ENCODE data around the gene HSDL1. TPM values are rescaled to one million over a fixed set of nuclear protein-coding genes. Genes with fewer than 3 reads are reported as not detected.
A peak's percentile ranks its signal among the peaks of the same experiment; 100 is the strongest.

Gene HSDL1
- total RNA-seq (18.6 TPM), polyA plus RNA-seq (ENCODE audit: insufficient read depth in 1 of 8, insufficient read length in 8 of 8, low replicate concordance in 1 of 8) (10 to 100 TPM; 14.8 to 20.3 (median 16.9) TPM)
- long read RNA-seq, donor 1, partial matches to known transcripts = 0 of 6 reads
- long read RNA-seq, donor 1, other reads (novel, unspliced or antisense) = 0 of 6 reads
- long read RNA-seq, donor 2 = 0 reads
- long read RNA-seq, donor 3, transcript HSDL1-201 (6 exons, 3,519 nt) = major isoform, 9 of 13 reads
- long read RNA-seq, donor 3, partial matches to known transcripts = 0 of 13 reads
- long read RNA-seq, donor 3, other reads (novel, unspliced or antisense) = 0 of 13 reads
- long read RNA-seq, donor 4, transcript HSDL1-208 (1 exons, 3,059 nt) = major isoform, 5 of 7 reads
- long read RNA-seq, donor 4, partial matches to known transcripts = 0 of 7 reads
- long read RNA-seq, donor 4, other reads (novel, unspliced or antisense) = 0 of 7 reads
- long read RNA-seq, donor 5, transcript HSDL1-201 (6 exons, 3,519 nt) = minor isoform, 6 of 13 reads
- long read RNA-seq, donor 5, transcript HSDL1-208 (1 exons, 3,059 nt) = major isoform, 7 of 13 reads
- long read RNA-seq, donor 5, partial matches to known transcripts = 0 of 13 reads
- long read RNA-seq, donor 5, other reads (novel, unspliced or antisense) = 0 of 13 reads
- long read RNA-seq, donor 6, transcript HSDL1-208 (1 exons, 3,059 nt) = major isoform, 11 of 16 reads
- long read RNA-seq, donor 6, partial matches to known transcripts = 0 of 16 reads
- long read RNA-seq, donor 6, other reads (novel, unspliced or antisense) = 0 of 16 reads
- long read RNA-seq, donor 7, transcript HSDL1-208 (1 exons, 3,059 nt) = major isoform, 8 of 10 reads
- long read RNA-seq, donor 7, partial matches to known transcripts = 0 of 10 reads
- long read RNA-seq, donor 7, other reads (novel, unspliced or antisense) = 0 of 10 reads
- long read RNA-seq, donor 8, transcript HSDL1-208 (1 exons, 3,059 nt) = major isoform, 7 of 12 reads
- long read RNA-seq, donor 8, partial matches to known transcripts = 0 of 12 reads
- long read RNA-seq, donor 8, other reads (novel, unspliced or antisense) = 0 of 12 reads
- long read RNA-seq, donor 9, transcript HSDL1-208 (1 exons, 3,059 nt) = major isoform, 5 of 9 reads
- long read RNA-seq, donor 9, partial matches to known transcripts = 0 of 9 reads
- long read RNA-seq, donor 9, other reads (novel, unspliced or antisense) = 0 of 9 reads
- long read RNA-seq, donor 10, transcript HSDL1-208 (1 exons, 3,059 nt) = major isoform, 9 of 13 reads
- long read RNA-seq, donor 10, partial matches to known transcripts = 0 of 13 reads
- long read RNA-seq, donor 10, other reads (novel, unspliced or antisense) = 0 of 13 reads
- long read RNA-seq, donor 11, transcript HSDL1-208 (1 exons, 3,059 nt) = major isoform, 8 of 9 reads
- long read RNA-seq, donor 11, partial matches to known transcripts = 0 of 9 reads
- long read RNA-seq, donor 11, other reads (novel, unspliced or antisense) = 0 of 9 reads

DNA sequence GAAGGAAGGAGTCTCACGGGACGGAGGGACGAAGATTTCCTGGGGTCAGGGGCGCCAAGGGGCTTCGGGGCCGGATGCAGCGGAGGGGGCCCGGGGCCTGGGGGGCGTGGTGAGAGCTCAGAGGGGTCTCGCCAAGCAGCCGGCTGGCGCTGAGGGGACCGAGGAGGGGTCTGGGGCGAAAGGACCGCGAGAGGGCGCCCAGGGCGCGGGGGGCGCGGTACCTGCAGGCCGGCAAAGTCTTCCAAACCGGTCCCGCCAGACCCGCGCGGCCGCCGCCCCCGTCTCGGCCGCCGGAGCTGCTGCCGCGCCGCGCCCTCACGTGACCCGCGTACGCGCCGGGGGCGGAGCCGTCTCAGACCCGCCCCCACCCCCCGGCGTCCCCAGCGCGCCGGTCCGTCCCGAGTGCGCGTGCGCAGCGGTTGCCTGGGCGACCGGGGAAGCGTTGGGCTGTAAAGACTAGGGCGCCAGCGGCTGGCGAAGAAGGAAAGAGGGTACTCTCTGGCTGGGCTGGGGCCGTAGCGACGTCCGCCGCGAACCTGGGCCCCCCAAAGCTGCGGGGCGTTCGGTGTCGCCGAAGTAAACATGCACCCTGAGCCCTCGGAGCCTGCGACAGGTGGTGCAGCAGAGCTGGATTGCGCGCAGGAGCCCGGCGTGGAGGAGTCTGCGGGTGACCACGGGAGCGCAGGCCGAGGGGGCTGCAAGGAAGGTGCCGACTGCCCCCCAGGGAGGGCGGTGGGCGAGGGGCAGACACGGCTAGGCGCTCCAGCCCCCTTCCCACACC is at the start of gene HSDL1, which contains the start of gene DNAAF1:
Gene HSDL1 (minus strand): TSS at position 319 of the 781 bp plus-strand sequence. CDS start 13,856 bp downstream, outside the sequence.
Gene DNAAF1 (plus strand): TSS at position 450 of the 781 bp plus-strand sequence. CDS start 133 bp downstream, at position 583.
- Histone ChIP-seq H3K27me3 (ENCODE audit: control insufficient read depth, insufficient read depth, low read length) (peaks cover 8% of the 10 kb centered on the region), H3K36me3 (ENCODE audit: control insufficient read depth, insufficient read depth, low read length) (no peaks in the 10 kb centered on the region), H3K9me3 (replicated peaks; ENCODE audit: control insufficient read depth, low read depth, low read length) (no peaks in the 10 kb centered on the region), H3K4me3 (ENCODE audit: low read length) (peak within 1 kb of the TSS; percentile 76), H3K27ac (ENCODE audit: low read length) (peak within 1 kb of the TSS; percentile 7), H3K4me1 (ENCODE audit: control insufficient read depth, insufficient read depth, low read length) (peaks cover 8% of the 10 kb centered on the region)
- WGBS (ENCODE audit: insufficient coverage) = 0% methylated on average over 81 of the region's 89 CpGs
- DNase-seq = peak; percentile 94

DNA sequence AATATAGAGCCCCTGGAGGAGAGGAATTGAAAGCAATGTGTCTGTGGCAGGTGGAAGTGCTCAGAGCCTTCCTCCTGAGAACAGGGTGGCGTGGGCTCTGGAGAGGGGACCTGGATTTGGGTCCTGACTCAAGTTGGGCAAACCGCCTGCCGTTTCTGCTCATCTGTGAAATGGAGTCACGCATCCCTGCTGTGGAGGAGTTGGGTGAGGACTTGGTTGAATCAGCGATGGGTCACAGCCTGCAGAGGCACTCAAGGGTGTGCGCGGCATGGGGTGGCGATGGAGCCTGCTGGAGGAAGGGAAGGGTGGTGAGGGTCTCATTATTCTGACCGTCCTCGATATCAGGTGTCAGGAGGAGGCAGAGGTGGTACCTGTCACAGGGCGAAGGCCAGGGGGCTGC is 49.0 kb upstream of the HSDL1 start:
- H3K27me3 ChIP-seq (ENCODE audit: control insufficient read depth, insufficient read depth, low read length) = peaks cover 5% of the 10 kb centered on the region
- no peak for DNase-seq
- no peaks in the 10 kb centered on the region for H3K9me3 ChIP-seq (replicated peaks; ENCODE audit: control insufficient read depth, low read depth, low read length)
- no peak overlapping the region for H3K27ac ChIP-seq (ENCODE audit: low read length)
- WGBS (ENCODE audit: insufficient coverage) = 91% methylated on average over 9 of the region's 11 CpGs
- H3K4me1 ChIP-seq (ENCODE audit: control insufficient read depth, insufficient read depth, low read length) = peaks cover 4% of the 10 kb centered on the region
- H3K36me3 ChIP-seq (ENCODE audit: control insufficient read depth, insufficient read depth, low read length) = no peaks in the 10 kb centered on the region
- no peak overlapping the region for H3K4me3 ChIP-seq (ENCODE audit: low read length)

DNA sequence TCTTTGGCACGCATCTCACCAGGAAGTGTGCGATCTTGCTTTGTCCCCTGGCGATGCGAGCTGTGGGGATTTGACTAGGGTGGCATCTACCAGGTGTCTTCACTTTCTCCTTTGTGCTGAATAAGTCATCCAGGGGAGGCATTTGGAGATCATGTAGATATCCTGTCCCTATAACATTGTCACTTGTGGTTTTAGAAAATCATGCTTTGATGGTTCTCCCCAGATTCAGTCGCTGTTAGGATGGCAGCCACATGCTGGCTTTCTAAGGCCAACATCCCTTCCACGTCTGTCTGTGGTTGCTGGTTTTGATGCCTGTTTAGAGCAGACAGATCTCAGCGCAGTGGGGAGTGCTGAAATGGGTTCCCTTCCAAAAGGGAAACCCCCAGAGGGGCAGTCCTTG is 48.5 kb upstream of the HSDL1 start:
- Histone ChIP-seq H3K4me3 (ENCODE audit: low read length) (no peak overlapping the region), H3K9me3 (replicated peaks; ENCODE audit: control insufficient read depth, low read depth, low read length) (no peaks in the 10 kb centered on the region), H3K27me3 (ENCODE audit: control insufficient read depth, insufficient read depth, low read length) (peaks cover 5% of the 10 kb centered on the region), H3K27ac (ENCODE audit: low read length) (no peak overlapping the region), H3K36me3 (ENCODE audit: control insufficient read depth, insufficient read depth, low read length) (no peaks in the 10 kb centered on the region), H3K4me1 (ENCODE audit: control insufficient read depth, insufficient read depth, low read length) (peaks cover 4% of the 10 kb centered on the region)
- WGBS (ENCODE audit: insufficient coverage) = no CpG with 5 or more reads among the region's 7 CpGs
- DNase-seq = no peak

DNA sequence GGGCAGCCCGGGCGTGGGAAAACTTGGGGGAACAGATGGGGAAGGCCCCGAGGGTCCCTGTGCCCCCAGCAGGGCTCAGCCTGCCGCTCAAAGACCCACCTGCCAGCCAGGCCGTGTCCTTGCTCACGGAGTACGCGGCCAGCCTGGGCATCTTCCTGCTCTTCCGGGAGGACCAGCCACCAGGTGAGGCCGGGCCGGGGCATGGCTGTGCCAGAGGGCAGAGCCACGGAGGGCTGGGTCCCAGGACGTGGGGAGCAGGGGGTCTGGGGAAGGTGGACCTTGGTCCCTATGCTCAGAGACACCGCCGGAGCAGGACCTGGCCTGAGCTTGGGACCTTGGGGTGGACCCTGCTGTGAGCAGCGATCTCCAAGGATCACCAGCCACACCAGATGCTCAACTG is 46.5 kb upstream of the HSDL1 start:
- no peaks in the 10 kb centered on the region for H3K36me3 ChIP-seq (ENCODE audit: control insufficient read depth, insufficient read depth, low read length)
- no peak for DNase-seq
- peaks cover 5% of the 10 kb centered on the region for H3K27me3 ChIP-seq (ENCODE audit: control insufficient read depth, insufficient read depth, low read length)
- peaks cover 6% of the 10 kb centered on the region for H3K4me1 ChIP-seq (ENCODE audit: control insufficient read depth, insufficient read depth, low read length)
- WGBS (ENCODE audit: insufficient coverage) = 91% methylated on average over 14 of the region's 16 CpGs
- no peak overlapping the region for H3K27ac ChIP-seq (ENCODE audit: low read length)
- no peak overlapping the region for H3K4me3 ChIP-seq (ENCODE audit: low read length)
- H3K9me3 ChIP-seq (replicated peaks; ENCODE audit: control insufficient read depth, low read depth, low read length) = no peaks in the 10 kb centered on the region

DNA sequence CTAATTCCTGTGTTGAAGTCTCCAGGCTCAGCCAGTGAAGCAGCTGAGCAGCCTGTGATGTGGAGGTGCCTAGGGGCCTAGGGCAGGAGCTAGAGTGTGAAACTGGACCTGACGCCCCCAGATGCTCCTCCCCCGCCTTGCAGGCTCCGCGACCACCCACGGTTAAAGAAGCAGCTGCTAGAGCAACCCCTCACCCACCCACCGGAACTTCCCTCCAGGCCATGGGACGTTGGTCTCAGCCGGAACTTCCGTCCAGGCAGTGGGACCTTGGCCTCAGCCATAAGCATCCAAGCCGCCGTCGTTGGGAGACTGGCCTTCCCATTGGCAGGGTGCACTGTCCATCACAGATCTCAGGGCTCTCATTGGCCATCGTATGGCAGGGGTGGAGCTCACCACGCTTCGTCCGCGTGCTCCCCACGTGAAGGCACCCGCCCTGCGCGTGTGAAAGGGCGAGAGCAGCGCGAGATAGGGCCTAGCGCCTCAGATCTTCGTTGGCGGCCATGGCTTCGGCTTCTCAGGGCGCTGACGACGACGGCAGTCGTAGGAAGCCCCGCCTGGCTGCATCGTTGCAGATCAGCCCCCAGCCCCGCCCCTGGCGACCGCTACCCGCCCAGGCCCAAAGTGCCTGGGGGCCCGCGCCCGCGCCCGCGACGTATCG is 45.9 kb upstream of the HSDL1 start, which contains the start of gene ADAD2:
Gene ADAD2 (plus strand): TSS at position 427 of the 658 bp plus-strand sequence. CDS start 74 bp downstream, at position 501.
- peaks cover 10% of the 10 kb centered on the region for H3K4me1 ChIP-seq (ENCODE audit: control insufficient read depth, insufficient read depth, low read length)
- no peaks in the 10 kb centered on the region for H3K9me3 ChIP-seq (replicated peaks; ENCODE audit: control insufficient read depth, low read depth, low read length)
- peaks cover 5% of the 10 kb centered on the region for H3K27me3 ChIP-seq (ENCODE audit: control insufficient read depth, insufficient read depth, low read length)
- no peaks in the 10 kb centered on the region for H3K36me3 ChIP-seq (ENCODE audit: control insufficient read depth, insufficient read depth, low read length)
- no peak within 1 kb of the TSS for H3K4me3 ChIP-seq (ENCODE audit: low read length)
- 87% methylated on average over 47 of the region's 47 CpGs for WGBS (ENCODE audit: insufficient coverage)
- DNase-seq = no peak
- no peak within 1 kb of the TSS for H3K27ac ChIP-seq (ENCODE audit: low read length)

DNA sequence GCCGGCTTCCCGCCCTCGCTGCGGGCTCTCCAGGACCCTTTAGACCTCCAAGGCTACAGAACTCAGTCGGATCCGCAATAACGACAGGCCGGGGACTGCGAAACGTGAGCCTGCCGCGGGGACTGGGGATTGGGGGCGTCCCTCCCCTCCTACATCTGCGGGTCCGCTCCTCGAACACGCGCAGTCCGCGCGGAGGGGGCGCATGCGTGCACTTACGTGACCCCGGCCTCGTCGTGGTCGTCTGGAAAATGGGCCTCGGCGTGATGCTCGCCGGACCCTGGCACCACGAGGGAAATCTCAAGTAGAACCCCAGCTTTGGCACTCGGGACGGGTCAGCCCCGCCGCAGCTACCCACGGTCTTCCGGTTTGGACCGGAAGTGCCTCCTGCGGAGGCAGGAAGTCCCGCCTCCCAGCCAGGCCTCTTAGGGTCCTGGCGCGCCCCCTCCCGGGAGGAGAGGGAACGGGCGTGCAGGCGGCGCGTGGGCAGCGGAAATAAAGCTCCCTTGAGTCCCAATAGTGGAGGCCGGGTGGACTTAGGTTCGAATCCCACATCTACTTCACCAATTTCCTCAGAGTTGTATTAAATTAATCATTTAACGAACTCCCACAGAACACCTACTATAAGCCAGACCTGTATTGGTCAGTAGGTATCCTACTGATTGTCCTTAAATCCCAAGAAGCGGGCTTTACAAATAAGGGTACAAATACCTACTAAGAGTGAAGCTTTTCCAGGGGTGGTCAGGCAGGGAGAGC is 41.9 kb upstream of the HSDL1 start, which contains the start of gene TAF1C:
Gene TAF1C (minus strand): TSS at position 373 of the 753 bp plus-strand sequence. CDS start 2,069 bp downstream, outside the sequence.
- Histone ChIP-seq H3K4me3 (ENCODE audit: low read length) (peak within 1 kb of the TSS; percentile 97), H3K27ac (ENCODE audit: low read length) (peak within 1 kb of the TSS; percentile 48), H3K9me3 (replicated peaks; ENCODE audit: control insufficient read depth, low read depth, low read length) (no peaks in the 10 kb centered on the region), H3K27me3 (ENCODE audit: control insufficient read depth, insufficient read depth, low read length) (no peaks in the 10 kb centered on the region), H3K36me3 (ENCODE audit: control insufficient read depth, insufficient read depth, low read length) (peaks cover 34% of the 10 kb centered on the region), H3K4me1 (ENCODE audit: control insufficient read depth, insufficient read depth, low read length) (peaks cover 20% of the 10 kb centered on the region)
- DNase-seq = peak; percentile 97
- WGBS (ENCODE audit: insufficient coverage) = under 1% methylated on average over 38 of the region's 55 CpGs

DNA sequence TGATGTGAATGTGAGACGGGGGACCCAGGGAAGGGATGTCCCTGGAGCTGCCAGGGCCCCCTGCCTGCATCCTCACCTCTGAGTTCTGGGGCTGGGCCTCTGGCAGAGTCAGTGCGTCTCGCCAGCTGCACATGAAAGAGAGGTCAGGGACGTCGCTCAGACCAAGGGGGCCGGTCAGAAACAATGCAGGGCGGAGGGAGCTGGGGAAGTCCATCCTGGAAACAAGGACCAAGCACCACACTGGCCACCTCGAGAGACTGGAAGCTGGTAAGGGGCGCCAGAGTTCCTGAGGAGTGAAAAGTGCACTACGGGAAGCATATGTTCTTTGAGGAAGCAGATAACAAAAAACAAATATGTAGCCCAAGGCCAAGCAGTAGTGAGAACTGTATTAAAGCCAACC is 39.8 kb upstream of the HSDL1 start:
- H3K4me1 ChIP-seq (ENCODE audit: control insufficient read depth, insufficient read depth, low read length) = peaks cover 20% of the 10 kb centered on the region
- DNase-seq = peak; percentile 48
- H3K4me3 ChIP-seq (ENCODE audit: low read length) = no peak overlapping the region

More for the DNA sequence above, 39.8 kb upstream of the HSDL1 start:
- Histone ChIP-seq H3K27me3 (ENCODE audit: control insufficient read depth, insufficient read depth, low read length) (no peaks in the 10 kb centered on the region), H3K27ac (ENCODE audit: low read length) (peak overlapping the region; percentile 65), H3K9me3 (replicated peaks; ENCODE audit: control insufficient read depth, low read depth, low read length) (no peaks in the 10 kb centered on the region), H3K36me3 (ENCODE audit: control insufficient read depth, insufficient read depth, low read length) (peaks cover 54% of the 10 kb centered on the region)
- 90% methylated on average over 9 of the region's 10 CpGs for WGBS (ENCODE audit: insufficient coverage)

All from muscle of leg (tissue), 16 donors.